IMR-90 (cell line): ENCODE data around the gene CASP1. TPM values are rescaled to one million over a fixed set of nuclear protein-coding genes. Genes with fewer than 3 reads are reported as not detected.

Source experiments
- ATAC-seq: fragments of 200-7000 bp; cut with Tn5 transposase; 2 replicates; pipeline ENCODE4 v1.9.1; 2020; ENCODE audit warnings: low read depth, mild to moderate bottlenecking, moderate library complexity
- BruUV-seq: library from RNA; stranded (reverse); fragments of 400-500 nt; replicated peaks from 2 replicates; lab custom pipeline; 2021; lab: Mats Ljungman, UMichigan
- CTCF ChIA-PET: fragments of 300-600 bp; formaldehyde crosslinking; extraction: SDS; loops from one replicate; lab custom pipeline; 2021; ENCODE audit warnings: antibody characterized with exemption; lab: Yijun Ruan, JAX
- POLR2A ChIA-PET: fragments of 300-600 bp; sonication (Branson Sonifier 250); formaldehyde crosslinking; loops from one replicate; lab custom pipeline; 2022; ENCODE audit warnings: antibody characterized with exemption; ENCODE audit not compliant: unreplicated experiment; lab: Charles Lee
- DNase-seq: peaks from one replicate; pipeline ENCODE4 v3.0.0; 2013
- H2AFZ ChIP-seq: replicated peaks from 2 replicates; pipeline ENCODE3; 2013; ENCODE audit warnings: low read length, mild to moderate bottlenecking; ENCODE audit not compliant: poor library complexity
- H2AK5ac ChIP-seq: 2 replicates; pipeline ENCODE4 v1.6.1; 2013; ENCODE audit warnings: low read depth, low read length, inconsistent platforms
- H2AK9ac ChIP-seq: replicated peaks from 2 replicates; pipeline ENCODE3; 2013; ENCODE audit warnings: mild to moderate bottlenecking, low read depth, low read length, moderate library complexity; ENCODE audit not compliant: poor library complexity
- H2BK120ac ChIP-seq: 2 replicates; pipeline ENCODE4 v1.6.1; 2013; ENCODE audit warnings: low read depth, low read length, inconsistent platforms
- H2BK15ac ChIP-seq: 3 replicates; pipeline ENCODE4 v1.6.1; 2013; ENCODE audit warnings: low read depth, low read length, inconsistent platforms
- H2BK20ac ChIP-seq: 2 replicates; pipeline ENCODE4 v1.6.1; 2013; ENCODE audit warnings: low read depth, mild to moderate bottlenecking, inconsistent platforms, low read length, moderate library complexity
- H2BK5ac ChIP-seq: 2 replicates; pipeline ENCODE4 v1.6.1; 2013; ENCODE audit warnings: mild to moderate bottlenecking, low read depth, low read length, inconsistent platforms; ENCODE audit not compliant: poor library complexity, severe bottlenecking
- H3K14ac ChIP-seq: replicated peaks from 2 replicates; pipeline ENCODE4 v1.6.1; 2013; ENCODE audit warnings: low read depth, low read length, inconsistent platforms
- H3K18ac ChIP-seq: 2 replicates; pipeline ENCODE4 v1.6.1; 2013; ENCODE audit warnings: low read depth, low read length, control low read depth
- H3K23ac ChIP-seq: 2 replicates; pipeline ENCODE4 v1.6.1; 2013; ENCODE audit warnings: low read depth, low read length, inconsistent platforms
- H3K27ac ChIP-seq: 2 replicates; pipeline ENCODE4 v1.5.1; 2013; ENCODE audit warnings: mild to moderate bottlenecking, control low read depth, low read length; ENCODE audit not compliant: insufficient read depth
- H3K27me3 ChIP-seq: 2 replicates; pipeline ENCODE4 v1.6.1; 2013; ENCODE audit warnings: low read length; ENCODE audit not compliant: control insufficient read depth, insufficient read depth
- H3K36me3 ChIP-seq: 2 replicates; pipeline ENCODE4 v1.6.1; 2013; ENCODE audit warnings: low read length, mixed read lengths; ENCODE audit not compliant: control insufficient read depth, insufficient read depth
- H3K4ac ChIP-seq: 2 replicates; pipeline ENCODE4 v1.6.1; 2013; ENCODE audit warnings: low read depth, low read length, inconsistent platforms
- H3K4me1 ChIP-seq: 2 replicates; pipeline ENCODE4 v1.6.1; 2013; ENCODE audit warnings: low read length, mixed read lengths; ENCODE audit not compliant: control insufficient read depth, insufficient read depth
- H3K4me2 ChIP-seq: 2 replicates; pipeline ENCODE4 v1.6.1; 2013; ENCODE audit warnings: low read depth, mild to moderate bottlenecking, control low read depth, low read length, moderate library complexity
- H3K4me3 ChIP-seq: 2 replicates; pipeline ENCODE4 v1.5.1; 2013; ENCODE audit warnings: low read depth, mild to moderate bottlenecking, control low read depth, low read length, moderate library complexity; ENCODE audit not compliant: insufficient read depth
- H3K56ac ChIP-seq: 2 replicates; pipeline ENCODE4 v1.6.1; 2013; ENCODE audit warnings: low read length, inconsistent platforms; ENCODE audit not compliant: insufficient read depth; ENCODE audit errors: extremely low read depth
- H3K79me1 ChIP-seq, 2 experiments: 2 replicates each; pipeline ENCODE4 v1.6.1; 2013; ENCODE audit warnings: low read length in 2 of 2, inconsistent platforms in 1 of 2, low read depth in 1 of 2
- H3K9ac ChIP-seq: 2 replicates; pipeline ENCODE4 v1.6.1; 2013; ENCODE audit warnings: low read depth, low read length, control low read depth
- H3K9me1 ChIP-seq: 2 replicates; pipeline ENCODE4 v1.6.1; 2013; ENCODE audit warnings: low read length, inconsistent platforms; ENCODE audit not compliant: insufficient read depth
- H3K9me3 ChIP-seq: 2 replicates; pipeline ENCODE4 v1.6.1; 2013; ENCODE audit warnings: low read length; ENCODE audit not compliant: control insufficient read depth, insufficient read depth
- H4K20me1 ChIP-seq: 2 replicates; pipeline ENCODE4 v1.6.1; 2013; ENCODE audit warnings: low read length, inconsistent platforms; ENCODE audit not compliant: insufficient read depth
- H4K5ac ChIP-seq: 2 replicates; pipeline ENCODE4 v1.6.1; 2013; ENCODE audit warnings: mild to moderate bottlenecking, low read depth, low read length, control low read depth
- H4K8ac ChIP-seq, 2 experiments: 2 replicates each; pipeline ENCODE4 v1.6.1; 2013; ENCODE audit warnings: low read depth in 2 of 2, low read length in 2 of 2, control low read depth in 1 of 2, inconsistent platforms in 1 of 2
- H4K91ac ChIP-seq: 2 replicates; pipeline ENCODE4 v1.6.1; 2013; ENCODE audit warnings: low read depth, low read length, inconsistent platforms; ENCODE audit not compliant: insufficient read depth
- POLR2A ChIP-seq: IDR thresholded peaks from 2 replicates; pipeline ENCODE4 v1.6.1; 2012; ENCODE audit warnings: mild to moderate bottlenecking, low read depth, low read length
- WGBS, 2 experiments: methylation state at CpG; one replicate each; pipeline versions ENCODE4 v1.1.5 to v1.1.7; 2013; ENCODE audit warnings: missing lambda C conversion rate in 2 of 2; ENCODE audit not compliant: insufficient read length in 1 of 2; ENCODE audit errors: extremely low coverage in 2 of 2; 5-methylcytosine and 5-hydroxymethylcytosine counted together
- dilution Hi-C: fragments of 300-500 bp; cut with HindIII; formaldehyde crosslinking; loops from one replicate; pipeline ENCODE4 v1.14.3; 2018; ENCODE audit warnings: low sequenced_read_pairs; ENCODE audit not compliant: unreplicated experiment
- in situ Hi-C: fragments of 300-500 bp; cut with MboI; formaldehyde crosslinking; loops from 3 replicates; pipeline ENCODE4 v1.14.3; 2019; ENCODE audit warnings: low sequenced_read_pairs, inconsistent platforms, mixed read lengths
- intact Hi-C: fragments of 100-400 bp; cut with micrococcal nuclease; formaldehyde crosslinking; loops from 2 replicates; pipeline ENCODE4 v1.10.0; 2022
- polyA plus RNA-seq, 3 experiments: library from polyadenylated mRNA; depleted of rRNA; stranded (reverse); fragments of >200 nt; gene quantifications; 2 replicates each; pipeline ENCODE4 v1.2.3, GENCODE V29; 2012; ENCODE audit warnings: low replicate concordance in 1 of 3
- total RNA-seq: library from RNA; depleted of rRNA; stranded (reverse); fragments of >200 nt; gene quantifications from 2 replicates; pipeline ENCODE4 v1.2.3, GENCODE V29; 2012
- TF ChIP-seq, protein P1 (sequence below): conservative IDR thresholded peaks from 2 replicates; pipeline ENCODE4 v1.5.1; 2012; ENCODE audit warnings: mild to moderate bottlenecking, low read depth, low read length, improper control_type of control experiment

The CASP1 gene
- total and polyA plus RNA-seq, 2 of the 4 experiments (the other 2 are of a cell fraction): 12.5 to 31.2 TPM

GRCh38 chr11:105000797-105001196 lies 34.1 kb downstream of the CASP1 start:
- intact Hi-C loops: no loop called here
- peaks cover 3% of the 10 kb centered on the region for H3K4me1 ChIP-seq
- H4K91ac ChIP-seq: no peak overlapping the region
- H3K4ac ChIP-seq: peak overlapping the region; percentile 27; the same call in 1 of the 2 replicates
- no peak overlapping the region for H2AK9ac ChIP-seq
- no peak for TF ChIP-seq POLR2A
- TF ChIP-seq, protein P1, sequence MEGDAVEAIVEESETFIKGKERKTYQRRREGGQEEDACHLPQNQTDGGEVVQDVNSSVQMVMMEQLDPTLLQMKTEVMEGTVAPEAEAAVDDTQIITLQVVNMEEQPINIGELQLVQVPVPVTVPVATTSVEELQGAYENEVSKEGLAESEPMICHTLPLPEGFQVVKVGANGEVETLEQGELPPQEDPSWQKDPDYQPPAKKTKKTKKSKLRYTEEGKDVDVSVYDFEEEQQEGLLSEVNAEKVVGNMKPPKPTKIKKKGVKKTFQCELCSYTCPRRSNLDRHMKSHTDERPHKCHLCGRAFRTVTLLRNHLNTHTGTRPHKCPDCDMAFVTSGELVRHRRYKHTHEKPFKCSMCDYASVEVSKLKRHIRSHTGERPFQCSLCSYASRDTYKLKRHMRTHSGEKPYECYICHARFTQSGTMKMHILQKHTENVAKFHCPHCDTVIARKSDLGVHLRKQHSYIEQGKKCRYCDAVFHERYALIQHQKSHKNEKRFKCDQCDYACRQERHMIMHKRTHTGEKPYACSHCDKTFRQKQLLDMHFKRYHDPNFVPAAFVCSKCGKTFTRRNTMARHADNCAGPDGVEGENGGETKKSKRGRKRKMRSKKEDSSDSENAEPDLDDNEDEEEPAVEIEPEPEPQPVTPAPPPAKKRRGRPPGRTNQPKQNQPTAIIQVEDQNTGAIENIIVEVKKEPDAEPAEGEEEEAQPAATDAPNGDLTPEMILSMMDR: 0 out of 2 replicates have a peak, but pooled peaks have one; percentile 21
- CTCF ChIA-PET: no interaction called here
- H2BK20ac ChIP-seq: no peak overlapping the region
- H3K27me3 ChIP-seq: no peaks in the 10 kb centered on the region
- H3K9ac ChIP-seq: no peak overlapping the region
- H3K23ac ChIP-seq: no peak overlapping the region
- BruUV-seq: no TSS peak
- no peak overlapping the region for H4K8ac ChIP-seq
- no peak overlapping the region for H3K4me3 ChIP-seq
- dilution Hi-C loops: no loop called here
- H4K5ac ChIP-seq: no peak overlapping the region
- no peaks in the 10 kb centered on the region for H3K79me1 ChIP-seq
- DNase-seq (no peak), ATAC-seq (no peak)
- no peak overlapping the region for H2BK120ac ChIP-seq
- no peaks in the 10 kb centered on the region for H3K36me3 ChIP-seq
- POLR2A ChIA-PET: no interaction called here
- 40% methylated on average over 1 of the region's 7 CpGs; no CpG with 5 or more reads in 1 of the 2 experiments for WGBS, 2 experiments
- no peak overlapping the region for H3K27ac ChIP-seq
- H2AFZ ChIP-seq: no peak overlapping the region
- H2BK15ac ChIP-seq: no peak overlapping the region
- H3K4me2 ChIP-seq: no peak overlapping the region
- H4K20me1 ChIP-seq: no peaks in the 10 kb centered on the region
- no peak overlapping the region for H3K18ac ChIP-seq
- H3K9me3 ChIP-seq: no peaks in the 10 kb centered on the region
- H2AK5ac ChIP-seq: no peak overlapping the region
- H2BK5ac ChIP-seq: no peak overlapping the region
- H3K9me1 ChIP-seq: no peaks in the 10 kb centered on the region; the same call in 1 of the 2 replicates
- in situ Hi-C loops: no loop called here
- no peak overlapping the region for H3K14ac ChIP-seq
- no peak overlapping the region for H3K56ac ChIP-seq
